Effector CD4-positive, alpha-beta T cell (primary cell): ENCODE data around the gene DSTYK.

Source experiments
- DNase-seq: peaks from one replicate; pipeline ENCODE4 v3.0.0-alpha.2; 2020

The DSTYK gene

DNA sequence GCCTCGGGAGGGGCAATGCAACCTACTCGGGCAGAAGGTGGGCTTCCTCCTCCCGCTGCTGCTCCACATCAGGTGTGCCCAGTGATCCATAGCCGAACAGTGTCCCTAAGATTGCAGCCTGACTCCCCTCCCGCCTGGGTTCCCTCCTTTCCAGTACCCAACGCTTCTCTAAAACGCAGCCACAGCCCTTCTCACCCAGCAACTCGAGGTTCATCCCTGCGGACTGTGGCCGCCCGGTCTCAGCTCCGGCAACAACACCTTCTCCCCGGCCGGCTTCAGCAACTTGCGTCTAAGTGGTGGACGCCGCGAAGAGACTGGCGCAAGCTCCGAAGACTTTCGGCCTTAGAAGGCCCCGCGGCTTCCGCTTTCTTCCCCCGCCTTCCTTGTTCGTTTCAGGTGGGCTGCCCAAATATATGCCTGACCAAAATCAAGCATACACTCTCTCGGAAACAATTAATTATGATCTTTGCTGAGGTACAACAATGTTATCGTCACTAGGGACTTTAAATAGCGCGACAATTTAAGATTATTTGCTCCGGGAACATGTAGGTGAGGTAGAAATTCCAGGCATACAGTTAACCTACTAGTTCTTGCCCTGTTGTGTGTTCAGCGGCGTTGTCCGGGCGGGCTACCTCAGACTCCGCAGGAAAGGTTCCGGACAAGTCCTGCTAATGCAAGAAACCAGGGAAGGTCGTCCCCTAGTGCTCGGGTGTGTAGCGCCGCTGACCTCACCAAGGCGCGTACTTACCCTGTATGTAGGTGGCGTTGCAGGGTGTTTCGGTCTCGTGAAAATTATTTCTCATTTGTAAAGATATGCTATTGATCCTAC, 89.6 kb downstream of the DSTYK start, which contains the start of gene RBBP5:
TSS of gene RBBP5 (minus strand) at position 319 of the 829 bp plus-strand sequence. CDS start at position 214, 105 bp downstream.
- DNase-seq: peak; percentile 90

GRCh38 chr1:205118752-205119151, 92.8 kb downstream of the DSTYK start:
- DNase-seq: no peak

- DNase-seq: no peak
Observed at GRCh38 chr1:205111354-205111753, 100.1 kb downstream of the DSTYK start.

GRCh38 chr1:205109711-205110110, 101.8 kb downstream of the DSTYK start:
- DNase-seq: no peak

- DNase-seq: no peak
Observed at GRCh38 chr1:205109269-205109668, 102.2 kb downstream of the DSTYK start.

DNA sequence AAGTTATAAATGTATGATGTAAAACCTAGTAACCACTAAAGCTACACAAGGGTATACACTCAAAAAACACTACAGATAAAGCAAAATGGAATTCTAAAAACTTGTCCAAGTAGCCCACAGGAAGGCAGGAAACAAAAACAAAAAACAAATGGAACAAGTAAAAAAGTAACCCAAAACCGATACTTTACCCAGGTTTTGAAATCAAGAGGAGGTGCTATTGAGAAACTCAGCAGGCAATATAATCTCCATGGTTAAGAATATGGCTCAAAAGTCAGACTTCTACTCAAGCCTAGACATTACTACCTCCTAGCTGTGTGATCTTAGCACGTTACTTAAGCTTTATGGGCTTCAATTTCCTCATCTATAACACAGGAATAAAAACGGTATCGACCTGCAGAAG, 103.0 kb downstream of the DSTYK start:
- DNase-seq: no peak

GRCh38 chr1:205107327-205107726, 104.2 kb downstream of the DSTYK start:
- no peak for DNase-seq

GRCh38 chr1:205102404-205102803, 109.1 kb downstream of the DSTYK start:
- no peak for DNase-seq

GRCh38 chr1:205098242-205098641, 113.3 kb downstream of the DSTYK start:
- no peak for DNase-seq

DNA sequence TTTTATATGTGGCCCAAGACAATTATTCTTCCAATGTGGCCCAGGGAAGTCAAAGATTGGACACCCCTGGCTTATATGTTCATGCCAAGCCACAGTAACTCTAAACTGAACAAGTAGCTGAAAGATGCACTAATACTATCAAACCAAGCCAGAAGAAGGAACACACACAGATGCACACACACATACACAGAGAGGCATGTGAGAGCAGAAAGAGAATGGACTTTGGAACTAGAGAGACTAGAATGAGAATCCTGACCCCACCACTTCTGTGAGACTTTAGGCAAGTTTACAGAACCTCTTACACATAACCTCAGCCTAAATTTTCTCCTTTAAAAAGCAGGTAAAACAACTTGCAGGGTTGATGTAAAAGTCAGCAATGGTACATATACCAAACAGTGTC, 116.1 kb downstream of the DSTYK start:
- DNase-seq: no peak
